Measurements from ENCODE around the gene DIABLO. TPM values are rescaled to one million over a fixed set of nuclear protein-coding genes. Genes with fewer than 3 reads are reported as not detected.

DIABLO gene
- total RNA-seq, 6 donors from 2014 or later, result 27.2 to 61.8 (median 42.1) TPM

DNA sequence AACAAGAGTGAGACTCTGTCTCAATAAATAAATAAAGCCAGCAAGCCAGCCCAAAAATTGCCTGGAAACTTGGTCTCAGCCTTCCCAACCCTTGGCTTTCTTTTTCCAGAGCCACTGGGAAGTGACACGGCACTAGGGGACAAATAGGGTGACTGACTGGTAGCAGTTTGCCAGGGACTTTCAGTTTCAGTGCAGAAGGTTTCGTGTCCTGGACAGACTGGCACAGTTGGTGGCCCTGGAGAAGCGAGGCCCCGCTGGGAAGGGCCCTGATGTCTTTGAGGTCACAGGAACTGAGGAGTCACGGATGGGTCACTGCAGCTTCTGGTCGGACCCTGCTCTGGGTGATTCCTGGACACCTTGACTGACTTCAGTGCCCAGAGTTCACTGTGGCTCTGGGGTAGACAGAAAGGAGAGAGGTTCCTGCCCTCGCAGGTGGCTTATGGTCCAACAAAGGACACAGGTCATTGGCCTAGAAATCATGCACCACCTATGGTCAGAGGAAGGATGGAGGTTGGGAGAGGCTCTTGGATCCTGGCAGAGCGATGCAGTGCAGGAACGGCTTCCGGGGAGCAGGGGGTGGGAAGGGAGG lies 40.3 kb downstream of the DIABLO start:
- DNase-seq (no peak), ATAC-seq (ENCODE audit: low FRiP score in 2 of 2) (no peak)
- Histone ChIP-seq H3K4me1 (peaks cover 0 to 13% (median 8%) of the 10 kb centered on the region in 4 donors), H3K27ac (no peak overlapping the region), H3K27me3 (peaks cover 0 to 2% (median 0%) of the 10 kb centered on the region in 4 donors), H3K9me3 (no peaks in the 10 kb centered on the region), H3K4me3 (no peak overlapping the region), H3K36me3 (no peaks in the 10 kb centered on the region)
- 83 to 88% methylated on average over 6 to 10 of the region's 10 CpGs for WGBS, 2 donors
- TF ChIP-seq, protein P1, sequence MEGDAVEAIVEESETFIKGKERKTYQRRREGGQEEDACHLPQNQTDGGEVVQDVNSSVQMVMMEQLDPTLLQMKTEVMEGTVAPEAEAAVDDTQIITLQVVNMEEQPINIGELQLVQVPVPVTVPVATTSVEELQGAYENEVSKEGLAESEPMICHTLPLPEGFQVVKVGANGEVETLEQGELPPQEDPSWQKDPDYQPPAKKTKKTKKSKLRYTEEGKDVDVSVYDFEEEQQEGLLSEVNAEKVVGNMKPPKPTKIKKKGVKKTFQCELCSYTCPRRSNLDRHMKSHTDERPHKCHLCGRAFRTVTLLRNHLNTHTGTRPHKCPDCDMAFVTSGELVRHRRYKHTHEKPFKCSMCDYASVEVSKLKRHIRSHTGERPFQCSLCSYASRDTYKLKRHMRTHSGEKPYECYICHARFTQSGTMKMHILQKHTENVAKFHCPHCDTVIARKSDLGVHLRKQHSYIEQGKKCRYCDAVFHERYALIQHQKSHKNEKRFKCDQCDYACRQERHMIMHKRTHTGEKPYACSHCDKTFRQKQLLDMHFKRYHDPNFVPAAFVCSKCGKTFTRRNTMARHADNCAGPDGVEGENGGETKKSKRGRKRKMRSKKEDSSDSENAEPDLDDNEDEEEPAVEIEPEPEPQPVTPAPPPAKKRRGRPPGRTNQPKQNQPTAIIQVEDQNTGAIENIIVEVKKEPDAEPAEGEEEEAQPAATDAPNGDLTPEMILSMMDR (IDR thresholded peaks at IDR 0.05), result no peak
- TF ChIP-seq EP300 (IDR thresholded peaks at IDR 0.05) (no peak), POLR2A (IDR thresholded peaks at IDR 0.05) (no peak), POLR2AphosphoS5 (IDR thresholded peaks at IDR 0.05) (no peak)

DNA sequence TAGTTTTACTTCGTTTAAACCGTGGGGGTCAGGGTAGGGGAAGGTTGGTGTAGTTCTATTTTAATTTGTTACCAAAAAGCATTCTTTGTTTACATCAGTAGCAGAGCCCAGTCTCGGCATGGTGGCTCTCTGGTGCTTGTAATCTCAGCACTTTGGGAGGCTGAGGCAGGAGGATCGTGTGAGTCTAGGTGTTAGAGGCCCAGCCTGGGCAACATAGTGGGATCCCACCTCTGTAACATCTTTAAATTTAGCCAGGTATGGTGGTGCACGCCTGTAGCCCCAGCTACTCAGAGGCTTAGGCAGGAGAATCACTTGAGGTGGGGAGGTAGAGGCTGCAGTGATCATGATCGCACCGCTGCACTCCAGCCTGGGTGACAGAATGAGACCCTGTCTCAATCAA lies 40.8 kb downstream of the DIABLO start:
- no peak for ATAC-seq (ENCODE audit: low FRiP score in 2 of 2)
- WGBS, 2 donors, result 95 to 98% methylated on average over 7 of the region's 7 CpGs
- Histone ChIP-seq H3K27me3 (peaks cover 0 to 2% (median 0%) of the 10 kb centered on the region in 4 donors), H3K4me3 (no peak overlapping the region), H3K36me3 (no peaks in the 10 kb centered on the region), H3K4me1 (peaks cover 0 to 13% (median 8%) of the 10 kb centered on the region in 4 donors), H3K9me3 (no peaks in the 10 kb centered on the region), H3K27ac (no peak overlapping the region)
- TF ChIP-seq EP300 (IDR thresholded peaks at IDR 0.05) (no peak), POLR2AphosphoS5 (IDR thresholded peaks at IDR 0.05) (no peak), POLR2A (IDR thresholded peaks at IDR 0.05) (no peak)
- TF ChIP-seq, protein P1 (IDR thresholded peaks at IDR 0.05), result no peak
- DNase-seq, result no peak

DNA sequence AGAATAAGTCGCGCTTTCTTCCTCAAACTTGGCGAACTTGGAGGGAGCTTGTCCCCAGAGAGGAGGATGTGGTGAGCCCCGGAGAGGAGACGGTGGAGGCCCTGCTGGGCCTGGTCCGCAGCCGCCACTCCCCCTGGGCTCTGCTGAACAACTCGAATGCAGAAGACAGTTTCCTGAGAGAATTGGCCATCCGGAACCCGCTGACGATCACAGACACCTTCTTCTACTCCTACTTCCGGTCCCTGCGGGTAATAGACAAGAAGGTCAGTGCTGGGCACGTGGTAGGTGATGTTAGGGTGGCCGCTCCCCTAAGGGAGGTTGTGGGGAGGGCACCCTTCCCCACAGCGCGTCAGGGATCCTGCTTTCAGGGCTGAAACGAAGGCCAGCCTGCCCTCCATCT lies 41.3 kb downstream of the DIABLO start:
- 68 to 80% methylated on average over 18 of the region's 18 CpGs for WGBS, 2 donors
- no peak overlapping the region for H3K4me3 ChIP-seq
- ATAC-seq (ENCODE audit: low FRiP score in 2 of 2), result no peak

DNA sequence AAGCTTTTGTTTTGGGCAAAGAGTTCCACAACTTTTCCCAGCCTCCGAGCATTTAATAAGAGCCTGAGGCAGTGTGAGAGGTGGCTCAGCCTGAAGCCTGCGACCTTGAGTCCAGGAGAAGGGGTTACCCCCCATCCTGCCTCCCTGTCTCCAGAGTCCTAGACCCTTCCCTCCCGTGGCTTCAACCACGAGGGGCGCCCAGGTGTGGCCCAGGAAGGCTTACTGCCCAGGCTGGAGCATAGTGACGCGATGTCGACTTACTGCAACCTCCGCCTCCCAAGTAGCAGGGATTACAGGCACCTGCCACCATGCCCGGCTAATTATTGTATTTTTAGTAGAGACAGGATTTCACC lies 42.3 kb downstream of the DIABLO start:
- H3K4me1 ChIP-seq, result peaks cover 0 to 13% (median 8%) of the 10 kb centered on the region in 4 donors
- H3K27ac ChIP-seq, result no peak overlapping the region
- no peaks in the 10 kb centered on the region for H3K9me3 ChIP-seq
- H3K27me3 ChIP-seq, result peaks cover 0 to 2% (median 0%) of the 10 kb centered on the region in 4 donors
- WGBS, 2 donors, result 75 to 80% methylated on average over 9 to 10 of the region's 10 CpGs
- ATAC-seq (ENCODE audit: low FRiP score in 2 of 2) (peak in 1 of 2 donors; percentile 14), DNase-seq (no peak)
- H3K4me3 ChIP-seq, result peak overlapping the region in 3 of 4 donors; percentile 50 to 60 (median 51)
- TF ChIP-seq EP300 (IDR thresholded peaks at IDR 0.05) (no peak), POLR2AphosphoS5 (IDR thresholded peaks at IDR 0.05) (no peak), POLR2A (IDR thresholded peaks at IDR 0.05) (no peak)
- TF ChIP-seq, protein P1 (IDR thresholded peaks at IDR 0.05), result no peak
- H3K36me3 ChIP-seq, result no peaks in the 10 kb centered on the region

More for the DNA sequence above, 41.3 kb downstream of the DIABLO start:
- TF ChIP-seq, protein P1 (IDR thresholded peaks at IDR 0.05), result no peak
- no peak for TF ChIP-seq POLR2AphosphoS5 (IDR thresholded peaks at IDR 0.05)
- TF ChIP-seq EP300 (IDR thresholded peaks at IDR 0.05), result no peak
- no peak for TF ChIP-seq POLR2A (IDR thresholded peaks at IDR 0.05)
- peaks cover 0 to 2% (median 0%) of the 10 kb centered on the region in 4 donors for H3K27me3 ChIP-seq
- H3K9me3 ChIP-seq, result no peaks in the 10 kb centered on the region
- H3K36me3 ChIP-seq, result no peaks in the 10 kb centered on the region
- no peak for DNase-seq
- H3K4me1 ChIP-seq, result peaks cover 0 to 13% (median 8%) of the 10 kb centered on the region in 4 donors
- H3K27ac ChIP-seq, result no peak overlapping the region

All from upper lobe of left lung (tissue), 6 donors.